Testis (tissue), 2 donors: ENCODE data around the gene PEMT.

Experiments used
- CTCF ChIP-seq, 3 experiments: fragments of 450-650 bp in 2 of 3; fragments of 200-600 bp in 1 of 3; sonication (generic) in 1 of 3; IDR thresholded peaks; one replicate each; pipeline ENCODE4 v1.5.1; 2016 to 2019; ENCODE audit warnings: antibody characterized with exemption in 3 of 3, mild to moderate bottlenecking in 2 of 3, moderate library complexity in 1 of 3
- POLR2A ChIP-seq: fragments of 450-650 bp; IDR thresholded peaks from one replicate; pipeline ENCODE4 v1.6.1; 2017; ENCODE audit warnings: antibody characterized with exemption, mild to moderate bottlenecking, moderate library complexity

GRCh38 chr17:17495536-17496188, 95.8 kb downstream of the PEMT start:
- TF ChIP-seq CTCF (IDR thresholded peaks at IDR 0.05) = no peak
- no peak for TF ChIP-seq POLR2A
